ENCODE results near the gene MAU2. TPM values are rescaled to one million over a fixed set of nuclear protein-coding genes. Genes with fewer than 3 reads are reported as not detected.
A peak's percentile ranks its signal among the peaks of the same experiment; 100 is the strongest.

Gene MAU2
- total and polyA plus RNA-seq, 2 of the 13 experiments (the other 11 are each of a cell fraction or from before 2014, with no cell fraction given) = 16.8 to 33.8 TPM

GRCh38 chr19:19366434-19367396 is 46.1 kb downstream of the MAU2 start:
- FAIRE-seq = peak; percentile 97
- H3K36me3 ChIP-seq (replicated peaks in 1 of 2; ENCODE audit: control insufficient read depth in 1 of 2, insufficient read depth in 2 of 2, low read length in 2 of 2) = no peaks in the 10 kb centered on the region
- peak; percentile 89 for ATAC-seq
- BruUV-seq (replicated peaks) = no TSS peak
- no peaks in the 10 kb centered on the region for H4K20me1 ChIP-seq (ENCODE audit: insufficient read depth, low read length)
- ChIA-PET POLR2A (interaction anchor here (1.0 to 3.2 kb wide), 4 partner anchors 11 to 124 kb away, joined by 3 to 15 read pairs (median 8); partner anchors contain the start of gene GATAD2A), CTCF (ENCODE audit: low intra/inter-chr PET ratio, low total read pairs) (interaction anchor here (1.6 to 2.8 kb wide), 2 partner anchors 40 to 123 kb away, joined by 12 to 33 read pairs; partner anchors contain the start of gene GATAD2A)
- H3K27me3 ChIP-seq (ENCODE audit: control insufficient read depth in 1 of 2, insufficient read depth in 2 of 2, low read length in 2 of 2) = no peaks in the 10 kb centered on the region
- peak overlapping the region; percentile 91 for H2AFZ ChIP-seq (ENCODE audit: low read length)
- H3K4me3 ChIP-seq (replicated peaks in 1 of 3; ENCODE audit: insufficient read depth in 1 of 3, low read depth in 2 of 3, low read length in 3 of 3) = peak overlapping the region; percentile 34 to 67 (median 50)
- H3K4me1 ChIP-seq (ENCODE audit: insufficient read depth, low read length) = peaks cover 51% of the 10 kb centered on the region
- no peaks in the 10 kb centered on the region for H3K79me2 ChIP-seq (ENCODE audit: insufficient read depth, low read length)
- intact Hi-C loops (cut with micrococcal nuclease; ENCODE audit: unreplicated experiment) = loop anchor here (1.0 kb wide), 3 partner anchors 19 to 124 kb away; no protein-coding TSS in a partner anchor
- H3K9me3 ChIP-seq (ENCODE audit: low read length) = no peaks in the 10 kb centered on the region
- H3K4me2 ChIP-seq (ENCODE audit: low read depth, low read length) = peak overlapping the region; percentile 85
- peak overlapping the region; percentile 54 for H3K27ac ChIP-seq (ENCODE audit: extremely low read length, insufficient read depth, low read length)
- DNase-seq (ENCODE audit: low spot score) = peak; percentile 92
- peak overlapping the region; percentile 45; the same call in 1 of the 2 replicates for H3K9ac ChIP-seq (ENCODE audit: insufficient read depth, low read depth, low read length)
- 16% methylated on average over 16 of the region's 18 CpGs for WGBS (ENCODE audit: low lambda C conversion rate)
- in situ Hi-C loops (cut with HindIII; ENCODE audit: extremely low pct_ligation_motif_present, low pct_unique_long_range_greater_than_20kb) = loop anchor here (5.0 kb wide), 1 partner anchor 126 kb away; no protein-coding TSS in a partner anchor
- TF ChIP-seq POLR2AphosphoS2 (IDR thresholded peaks at IDR 0.05; ENCODE audit: low read depth, low read length) (no peak), ATF1 (CRISPR knock-in tag; IDR thresholded peaks at IDR 0.05) (peak; percentile 66), ZNF619 (CRISPR knock-in tag; IDR thresholded peaks at IDR 0.05) (no peak), RFX5 (IDR thresholded peaks at IDR 0.05; ENCODE audit: low read depth, low read length) (no peak), RARG (CRISPR knock-in tag; IDR thresholded peaks at IDR 0.05; ENCODE audit: low read depth) (no peak), HNRNPK (IDR thresholded peaks at IDR 0.05; ENCODE audit: low read depth, low read length, poor library complexity, severe bottlenecking) (no peak), NR3C1 (CRISPR knock-in tag; IDR thresholded peaks at IDR 0.05) (no peak), PBX3 (CRISPR knock-in tag; IDR thresholded peaks at IDR 0.05; ENCODE audit: borderline replicate concordance) (no peak), PATZ1 (CRISPR knock-in tag; IDR thresholded peaks at IDR 0.05) (peak; percentile 65), AKNA (CRISPR knock-in tag; IDR thresholded peaks at IDR 0.05; ENCODE audit: borderline replicate concordance) (no peak), ZNF251 (CRISPR knock-in tag; IDR thresholded peaks at IDR 0.05) (no peak), ZNF230 (CRISPR knock-in tag; IDR thresholded peaks at IDR 0.05) (no peak), THAP7 (CRISPR knock-in tag; IDR thresholded peaks at IDR 0.05) (peak; percentile 48; the same call in 1 of the 2 replicates)

All from HepG2 (cell line).